SK-N-SH treated with all-trans-retinoic acid at 6 μM for 48 hours (cell line): ENCODE measurements around the gene FGD3.

Experiments used
- BACH2 ChIP-seq: fragments of 250-450 bp; sonication (Bioruptor Pico); IDR thresholded peaks from 2 replicates; pipeline ENCODE4 v1.9.0; 2021; ENCODE audit warnings: mild to moderate bottlenecking, borderline replicate concordance
- GLIS3 ChIP-seq: fragments of 250-450 bp; sonication (Bioruptor Pico); IDR thresholded peaks from 2 replicates; pipeline ENCODE4 v1.5.0; 2020; ENCODE audit warnings: mild to moderate bottlenecking, moderate library complexity
- OSR1 ChIP-seq: fragments of 250-450 bp; sonication (Bioruptor Pico); IDR thresholded peaks from 2 replicates; pipeline ENCODE4 v1.8.0; 2022; ENCODE audit warnings: moderate library complexity, mild to moderate bottlenecking, inconsistent platforms
- ZC3H10 ChIP-seq: fragments of 250-450 bp; sonication (Bioruptor Pico); IDR thresholded peaks from 2 replicates; pipeline ENCODE4 v1.5.1; 2021; ENCODE audit warnings: mild to moderate bottlenecking, moderate library complexity
- TF ChIP-seq, protein P1 (sequence below): fragments of 250-450 bp; sonication (Bioruptor Pico); IDR thresholded peaks from 2 replicates; pipeline ENCODE4 v1.8.0; 2021; ENCODE audit warnings: low read depth, mild to moderate bottlenecking, moderate library complexity, borderline replicate concordance
- TF ChIP-seq, protein P2 (sequence below): fragments of 250-450 bp; sonication (Bioruptor Pico); IDR thresholded peaks from 2 replicates; pipeline ENCODE4 v1.5.1; 2021; ENCODE audit warnings: mild to moderate bottlenecking, moderate library complexity
- TF ChIP-seq, protein P3 (sequence below): fragments of 250-450 bp; sonication (Bioruptor Pico); IDR thresholded peaks from 2 replicates; pipeline ENCODE4 v1.5.0; 2020; ENCODE audit warnings: mild to moderate bottlenecking, moderate library complexity
- TF ChIP-seq, protein P4 (sequence below): fragments of 250-450 bp; sonication (Bioruptor Pico); IDR thresholded peaks from 2 replicates; pipeline ENCODE4 v1.8.0; 2020; ENCODE audit warnings: mild to moderate bottlenecking, moderate library complexity, borderline replicate concordance

DNA sequence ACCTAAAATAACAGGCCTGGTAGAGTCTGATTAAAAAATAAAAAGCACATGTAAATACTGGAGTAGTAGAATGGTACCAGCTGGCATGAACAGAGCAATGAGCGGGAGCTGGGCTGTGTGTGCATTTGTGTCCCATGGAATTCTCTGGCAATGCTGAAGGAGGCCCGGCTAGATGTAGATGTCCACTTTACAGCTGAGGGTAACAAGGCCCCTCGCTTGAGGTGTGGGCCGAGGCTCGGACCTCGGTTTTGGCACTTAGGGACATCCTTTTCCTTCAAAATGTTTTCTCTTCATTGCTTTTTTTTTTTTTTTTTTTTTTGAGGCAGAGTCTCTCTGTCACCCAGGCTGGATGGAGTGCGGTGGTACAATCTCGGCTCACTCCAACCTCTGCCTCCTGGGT is 1.5 kb upstream of the FGD3 start:
- TF ChIP-seq OSR1, result no peak
- TF ChIP-seq, protein P1, sequence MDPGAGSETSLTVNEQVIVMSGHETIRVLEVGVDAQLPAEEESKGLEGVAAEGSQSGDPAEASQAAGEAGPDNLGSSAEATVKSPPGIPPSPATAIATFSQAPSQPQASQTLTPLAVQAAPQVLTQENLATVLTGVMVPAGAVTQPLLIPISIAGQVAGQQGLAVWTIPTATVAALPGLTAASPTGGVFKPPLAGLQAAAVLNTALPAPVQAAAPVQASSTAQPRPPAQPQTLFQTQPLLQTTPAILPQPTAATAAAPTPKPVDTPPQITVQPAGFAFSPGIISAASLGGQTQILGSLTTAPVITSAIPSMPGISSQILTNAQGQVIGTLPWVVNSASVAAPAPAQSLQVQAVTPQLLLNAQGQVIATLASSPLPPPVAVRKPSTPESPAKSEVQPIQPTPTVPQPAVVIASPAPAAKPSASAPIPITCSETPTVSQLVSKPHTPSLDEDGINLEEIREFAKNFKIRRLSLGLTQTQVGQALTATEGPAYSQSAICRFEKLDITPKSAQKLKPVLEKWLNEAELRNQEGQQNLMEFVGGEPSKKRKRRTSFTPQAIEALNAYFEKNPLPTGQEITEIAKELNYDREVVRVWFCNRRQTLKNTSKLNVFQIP, result no peak
- TF ChIP-seq, protein P2, sequence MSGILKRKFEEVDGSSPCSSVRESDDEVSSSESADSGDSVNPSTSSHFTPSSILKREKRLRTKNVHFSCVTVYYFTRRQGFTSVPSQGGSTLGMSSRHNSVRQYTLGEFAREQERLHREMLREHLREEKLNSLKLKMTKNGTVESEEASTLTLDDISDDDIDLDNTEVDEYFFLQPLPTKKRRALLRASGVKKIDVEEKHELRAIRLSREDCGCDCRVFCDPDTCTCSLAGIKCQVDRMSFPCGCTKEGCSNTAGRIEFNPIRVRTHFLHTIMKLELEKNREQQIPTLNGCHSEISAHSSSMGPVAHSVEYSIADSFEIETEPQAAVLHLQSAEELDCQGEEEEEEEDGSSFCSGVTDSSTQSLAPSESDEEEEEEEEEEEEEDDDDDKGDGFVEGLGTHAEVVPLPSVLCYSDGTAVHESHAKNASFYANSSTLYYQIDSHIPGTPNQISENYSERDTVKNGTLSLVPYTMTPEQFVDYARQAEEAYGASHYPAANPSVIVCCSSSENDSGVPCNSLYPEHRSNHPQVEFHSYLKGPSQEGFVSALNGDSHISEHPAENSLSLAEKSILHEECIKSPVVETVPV (CRISPR knock-in tag), result no peak
- no peak for TF ChIP-seq GLIS3 (CRISPR knock-in tag)
- TF ChIP-seq BACH2 (CRISPR knock-in tag), result no peak
- TF ChIP-seq, protein P3, sequence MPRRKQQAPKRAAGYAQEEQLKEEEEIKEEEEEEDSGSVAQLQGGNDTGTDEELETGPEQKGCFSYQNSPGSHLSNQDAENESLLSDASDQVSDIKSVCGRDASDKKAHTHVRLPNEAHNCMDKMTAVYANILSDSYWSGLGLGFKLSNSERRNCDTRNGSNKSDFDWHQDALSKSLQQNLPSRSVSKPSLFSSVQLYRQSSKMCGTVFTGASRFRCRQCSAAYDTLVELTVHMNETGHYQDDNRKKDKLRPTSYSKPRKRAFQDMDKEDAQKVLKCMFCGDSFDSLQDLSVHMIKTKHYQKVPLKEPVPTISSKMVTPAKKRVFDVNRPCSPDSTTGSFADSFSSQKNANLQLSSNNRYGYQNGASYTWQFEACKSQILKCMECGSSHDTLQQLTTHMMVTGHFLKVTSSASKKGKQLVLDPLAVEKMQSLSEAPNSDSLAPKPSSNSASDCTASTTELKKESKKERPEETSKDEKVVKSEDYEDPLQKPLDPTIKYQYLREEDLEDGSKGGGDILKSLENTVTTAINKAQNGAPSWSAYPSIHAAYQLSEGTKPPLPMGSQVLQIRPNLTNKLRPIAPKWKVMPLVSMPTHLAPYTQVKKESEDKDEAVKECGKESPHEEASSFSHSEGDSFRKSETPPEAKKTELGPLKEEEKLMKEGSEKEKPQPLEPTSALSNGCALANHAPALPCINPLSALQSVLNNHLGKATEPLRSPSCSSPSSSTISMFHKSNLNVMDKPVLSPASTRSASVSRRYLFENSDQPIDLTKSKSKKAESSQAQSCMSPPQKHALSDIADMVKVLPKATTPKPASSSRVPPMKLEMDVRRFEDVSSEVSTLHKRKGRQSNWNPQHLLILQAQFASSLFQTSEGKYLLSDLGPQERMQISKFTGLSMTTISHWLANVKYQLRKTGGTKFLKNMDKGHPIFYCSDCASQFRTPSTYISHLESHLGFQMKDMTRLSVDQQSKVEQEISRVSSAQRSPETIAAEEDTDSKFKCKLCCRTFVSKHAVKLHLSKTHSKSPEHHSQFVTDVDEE, result no peak
- TF ChIP-seq, protein P4, sequence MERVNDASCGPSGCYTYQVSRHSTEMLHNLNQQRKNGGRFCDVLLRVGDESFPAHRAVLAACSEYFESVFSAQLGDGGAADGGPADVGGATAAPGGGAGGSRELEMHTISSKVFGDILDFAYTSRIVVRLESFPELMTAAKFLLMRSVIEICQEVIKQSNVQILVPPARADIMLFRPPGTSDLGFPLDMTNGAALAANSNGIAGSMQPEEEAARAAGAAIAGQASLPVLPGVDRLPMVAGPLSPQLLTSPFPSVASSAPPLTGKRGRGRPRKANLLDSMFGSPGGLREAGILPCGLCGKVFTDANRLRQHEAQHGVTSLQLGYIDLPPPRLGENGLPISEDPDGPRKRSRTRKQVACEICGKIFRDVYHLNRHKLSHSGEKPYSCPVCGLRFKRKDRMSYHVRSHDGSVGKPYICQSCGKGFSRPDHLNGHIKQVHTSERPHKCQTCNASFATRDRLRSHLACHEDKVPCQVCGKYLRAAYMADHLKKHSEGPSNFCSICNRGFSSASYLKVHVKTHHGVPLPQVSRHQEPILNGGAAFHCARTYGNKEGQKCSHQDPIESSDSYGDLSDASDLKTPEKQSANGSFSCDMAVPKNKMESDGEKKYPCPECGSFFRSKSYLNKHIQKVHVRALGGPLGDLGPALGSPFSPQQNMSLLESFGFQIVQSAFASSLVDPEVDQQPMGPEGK, result no peak
- no peak for TF ChIP-seq ZC3H10 (CRISPR knock-in tag)
